Measurements from ENCODE around the gene RIMBP2.

The RIMBP2 gene

DNA sequence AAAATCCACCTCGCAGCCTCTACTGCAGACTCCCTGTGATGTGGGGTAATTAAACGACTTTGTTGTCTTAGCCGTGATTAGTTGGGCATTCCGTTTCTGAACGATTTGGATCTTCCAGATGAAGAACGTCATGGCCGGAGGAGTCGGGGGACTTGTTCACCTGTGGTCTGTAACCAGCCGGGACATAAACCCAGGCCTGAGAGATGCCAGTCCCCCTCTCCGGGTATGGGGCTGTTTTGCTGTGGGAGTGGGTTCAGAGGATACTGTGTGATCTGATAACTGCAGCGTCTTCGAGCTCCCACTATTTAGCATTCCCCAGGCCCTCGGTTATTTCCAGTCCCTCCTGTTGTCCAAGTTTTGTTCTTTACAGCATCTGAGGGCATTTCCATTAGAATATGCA is 282.3 kb downstream of the RIMBP2 start:
- no peak for DNase-seq

DNA sequence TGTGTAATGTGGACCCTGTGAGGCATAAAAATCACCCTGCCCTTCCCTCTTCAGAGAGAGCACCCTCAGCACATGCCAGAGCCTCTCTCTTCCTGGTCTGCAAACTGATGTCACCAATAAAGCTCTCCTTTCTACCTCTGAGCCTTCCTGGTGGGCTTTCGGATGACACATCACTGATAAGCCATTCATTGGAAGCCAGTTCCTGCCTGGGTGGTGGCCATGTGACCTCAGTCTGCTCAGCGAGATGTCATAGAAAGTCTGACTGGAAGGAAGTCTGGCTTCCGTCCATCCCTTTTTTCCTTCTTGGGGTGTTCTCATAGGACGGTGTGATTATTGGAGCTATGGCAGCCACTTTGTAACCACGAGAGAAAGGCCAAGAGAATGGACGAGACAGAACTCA is 282.7 kb downstream of the RIMBP2 start:
- no peak for DNase-seq

- DNase-seq = no peak
Measured at GRCh38 chr12:130431176-130431575, 284.9 kb downstream of the RIMBP2 start.

GRCh38 chr12:130429656-130430505 is 286.2 kb downstream of the RIMBP2 start:
- DNase-seq = no peak

GRCh38 chr12:130428116-130428515 is 288.0 kb downstream of the RIMBP2 start:
- DNase-seq = no peak

GRCh38 chr12:130427381-130427887 is 288.7 kb downstream of the RIMBP2 start:
- DNase-seq = no peak

- DNase-seq = no peak
Measured at GRCh38 chr12:130425698-130426245, 290.3 kb downstream of the RIMBP2 start.

DNA sequence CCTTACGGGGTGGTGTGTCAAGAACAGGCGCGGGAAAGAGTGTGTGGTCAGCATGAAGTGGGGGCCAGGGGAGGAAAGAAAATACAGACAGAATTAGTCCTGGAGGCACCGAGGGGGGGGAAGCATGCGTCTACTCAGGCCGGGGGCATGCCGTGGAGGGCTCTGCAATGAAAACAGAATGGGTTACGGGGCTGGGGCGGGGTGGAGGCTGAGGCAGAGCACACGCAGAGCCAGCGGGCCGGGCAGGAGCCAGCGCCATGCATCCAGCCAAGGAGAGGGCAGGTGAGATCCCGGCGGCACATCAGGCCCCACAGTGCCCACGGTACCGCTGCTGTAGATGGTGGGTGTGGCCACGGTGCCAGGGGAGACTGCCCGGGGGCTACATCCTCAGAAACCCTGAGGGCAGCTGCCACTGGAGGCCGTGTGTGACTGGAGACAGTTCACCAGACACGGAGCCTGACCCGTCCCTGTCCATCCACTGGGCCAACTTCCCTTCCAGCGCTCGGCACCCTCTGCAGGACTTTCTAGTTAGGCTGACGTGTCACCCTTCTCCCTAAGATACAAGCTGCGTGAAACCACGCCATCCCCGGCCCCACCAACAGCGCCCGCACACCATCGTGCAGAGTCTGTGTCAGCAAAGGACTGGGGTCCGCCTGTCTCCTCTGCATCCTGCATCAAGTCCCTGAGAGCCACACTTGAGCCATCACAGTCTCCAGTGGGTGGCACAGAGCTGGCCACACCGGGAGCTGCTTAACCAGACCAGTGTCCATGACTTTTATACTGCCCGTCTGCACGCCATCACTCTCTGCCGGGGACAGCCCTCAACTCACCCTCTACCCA is 291.0 kb downstream of the RIMBP2 start:
- DNase-seq = no peak

DNA sequence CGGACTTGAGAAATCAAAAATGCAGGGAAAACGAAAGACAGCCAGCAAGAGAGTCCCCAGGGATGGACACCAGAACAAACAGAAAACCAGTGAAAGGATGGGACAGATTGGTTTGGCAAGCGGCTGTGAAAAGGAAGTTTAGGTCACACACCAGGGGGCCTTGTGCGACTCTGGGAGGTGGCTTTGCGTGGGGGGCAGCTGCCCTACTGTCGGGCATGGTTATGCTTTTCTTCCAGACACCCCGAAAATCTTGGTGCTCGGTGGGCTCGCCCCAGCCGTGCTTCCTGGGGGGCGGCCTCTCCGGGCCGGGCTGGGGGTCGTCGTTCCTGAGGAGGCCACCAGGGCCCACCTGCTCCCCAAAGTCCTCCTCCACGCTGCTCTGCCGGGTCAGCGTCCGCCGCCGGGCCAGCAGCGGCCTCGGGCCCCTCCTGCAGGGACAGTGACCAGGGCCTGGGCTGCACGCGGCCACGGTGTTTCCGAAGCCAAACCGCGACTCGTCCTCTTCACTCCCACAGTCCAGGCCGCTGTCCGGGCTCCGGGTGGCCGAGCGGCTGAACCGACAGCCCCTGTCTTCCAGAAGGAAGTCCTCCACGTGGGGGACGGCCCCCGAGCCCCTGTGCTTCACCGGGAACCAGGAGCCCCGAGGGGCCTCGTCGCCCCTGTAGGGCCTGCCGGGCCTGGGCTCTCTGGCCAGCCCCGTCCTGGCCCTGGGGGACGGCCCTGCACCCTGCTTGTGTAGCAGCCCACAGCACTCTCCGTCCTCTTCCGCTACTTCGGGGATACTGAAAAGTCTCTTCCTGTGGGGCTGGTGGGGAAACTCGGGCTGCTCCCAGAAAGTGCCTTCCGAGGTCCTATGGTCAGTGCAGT is 291.9 kb downstream of the RIMBP2 start:
- DNase-seq = no peak

DNA sequence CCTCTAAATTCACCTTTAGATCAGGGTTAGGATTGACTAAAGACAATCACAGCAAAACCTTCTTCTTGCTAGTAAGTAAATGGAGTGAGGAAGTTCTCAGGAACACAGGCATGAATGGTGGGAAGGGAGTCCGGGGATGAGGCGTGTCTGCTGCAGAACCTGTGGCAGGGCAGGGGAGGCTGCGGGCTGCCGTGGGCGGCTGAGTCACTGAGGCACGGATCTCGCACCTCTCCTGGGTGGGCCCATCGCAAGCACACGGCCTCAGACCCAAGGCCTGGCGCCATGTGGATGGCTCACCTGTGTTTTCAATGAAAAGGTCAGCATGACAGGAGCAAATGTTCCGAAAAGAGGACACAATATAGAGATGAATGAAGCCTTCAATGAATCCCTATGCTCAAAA is 293.0 kb downstream of the RIMBP2 start:
- no peak for DNase-seq

DNA sequence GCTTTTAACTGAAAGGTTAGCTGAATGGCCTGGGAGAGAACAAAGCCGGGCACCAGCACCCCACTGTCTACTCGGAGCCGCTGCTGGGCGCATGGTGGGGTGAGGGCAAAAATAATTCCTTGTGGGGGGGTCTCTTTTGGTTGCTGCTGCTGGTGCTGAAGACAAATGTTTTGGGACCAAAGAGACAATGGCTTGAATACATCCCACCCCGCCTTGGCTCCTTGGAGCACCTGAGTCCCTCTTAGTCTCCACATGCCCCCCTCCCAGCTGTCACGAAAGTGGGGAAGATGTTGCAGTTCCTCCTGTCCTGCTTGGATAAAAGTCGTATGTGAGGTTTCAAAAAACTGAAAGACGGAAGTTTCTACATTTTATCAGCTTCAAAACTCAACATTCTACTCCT is 293.4 kb downstream of the RIMBP2 start:
- DNase-seq = no peak

GRCh38 chr12:130421896-130422295 is 294.2 kb downstream of the RIMBP2 start:
- no peak for DNase-seq

GRCh38 chr12:130420071-130420470 is 296.0 kb downstream of the RIMBP2 start:
- no peak for DNase-seq

GRCh38 chr12:130419116-130419515 is 297.0 kb downstream of the RIMBP2 start:
- no peak for DNase-seq

DNA sequence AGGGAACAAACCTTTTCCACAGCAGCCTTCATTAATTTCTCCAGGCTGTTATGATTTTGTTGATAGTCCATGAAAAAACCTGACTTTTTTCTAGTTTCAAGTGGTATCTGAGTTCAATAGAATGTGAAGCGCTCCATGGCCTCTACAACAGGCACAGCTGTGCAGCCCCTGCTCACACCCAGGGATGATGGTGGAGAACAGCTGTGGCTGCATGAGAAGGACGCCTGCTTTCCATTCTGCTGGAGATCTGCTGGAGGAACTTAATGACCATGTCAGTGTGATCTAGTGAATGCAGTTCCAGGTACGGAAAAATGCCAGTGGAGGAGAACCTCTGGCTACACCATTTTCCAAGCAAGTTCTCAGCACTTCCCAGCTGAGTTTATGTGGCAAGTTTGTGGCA is 297.8 kb downstream of the RIMBP2 start:
- no peak for DNase-seq

GRCh38 chr12:130414381-130414780 is 301.7 kb downstream of the RIMBP2 start:
- DNase-seq = no peak

DNA sequence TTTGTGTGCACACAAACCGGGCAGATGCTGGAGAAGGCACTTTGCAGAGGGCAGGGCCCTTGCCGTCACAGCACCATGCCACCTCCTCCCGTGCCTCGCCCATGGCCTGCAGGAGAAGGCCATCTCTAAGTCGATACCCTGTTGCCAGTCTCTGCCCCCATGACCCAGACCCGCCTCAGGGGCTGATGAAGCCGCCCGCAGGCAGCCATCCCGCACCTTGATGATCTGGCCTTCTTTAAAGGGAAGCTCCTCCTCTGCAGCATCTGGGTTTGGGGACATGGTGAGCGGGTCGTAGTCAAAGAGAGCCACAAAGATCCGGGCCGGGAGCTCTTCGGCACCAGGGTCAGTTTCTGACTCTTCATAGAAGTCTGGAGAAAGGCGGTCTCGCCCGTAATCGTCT is 302.2 kb downstream of the RIMBP2 start:
- DNase-seq = no peak

GRCh38 chr12:130412384-130412783 is 303.7 kb downstream of the RIMBP2 start:
- no peak for DNase-seq

GRCh38 chr12:130405332-130405731 is 310.8 kb downstream of the RIMBP2 start:
- DNase-seq = no peak

GRCh38 chr12:130401703-130402102 is 314.4 kb downstream of the RIMBP2 start:
- DNase-seq = no peak

GRCh38 chr12:130398100-130398848 is 317.8 kb downstream of the RIMBP2 start:
- no peak for DNase-seq

DNA sequence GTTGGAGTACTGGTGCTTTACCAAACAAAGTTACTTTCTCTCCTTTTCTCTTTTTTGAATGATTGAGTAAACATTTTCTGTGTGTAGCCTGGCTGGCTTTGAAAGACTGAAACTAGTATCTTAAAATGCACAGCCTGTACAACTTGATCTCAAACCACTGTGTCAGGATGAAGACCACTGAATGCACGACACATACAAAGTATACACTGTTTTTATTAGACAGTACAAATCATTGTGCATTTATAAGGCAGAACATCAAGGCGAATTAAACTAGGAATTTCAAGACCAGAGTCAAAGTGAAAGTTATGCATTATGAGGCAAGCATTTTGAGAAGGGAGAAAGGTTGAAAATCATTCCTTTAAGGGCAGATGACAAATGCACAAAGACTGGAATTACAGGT is 319.4 kb downstream of the RIMBP2 start:
- DNase-seq = no peak

All from stimulated activated CD4-positive, alpha-beta T cell treated with anti-CD3 and anti-CD28 coated beads, Interleukin-15, amount 100 ng/mL, for 24 hours (primary cell).